Breast epithelium (tissue), 4 donors: ENCODE measurements around the gene GRIN1. TPM values are rescaled to one million over a fixed set of nuclear protein-coding genes. Genes with fewer than 3 reads are reported as not detected.

Source experiments
- DNase-seq, 2 donors: peaks; one replicate each; pipeline ENCODE4 v3.0.0-alpha.2; 2019; ENCODE audit warnings: low spot score in 2 of 2
- H3K27ac ChIP-seq, 2 donors: fragments of 200-600 bp; sonication (generic) in 1 of 2; one replicate each; pipeline ENCODE4 v1.5.1; 2016 to 2019; ENCODE audit warnings: mild to moderate bottlenecking in 1 of 2
- H3K27me3 ChIP-seq, 2 donors: fragments of 200-600 bp; sonication (generic) in 1 of 2; one replicate each; pipeline versions ENCODE4 v1.5.1 to v1.6.0; 2017 to 2019; ENCODE audit warnings: control low read depth in 1 of 2, mild to moderate bottlenecking in 1 of 2
- H3K36me3 ChIP-seq: fragments of 200-600 bp; one replicate; pipeline ENCODE4 v1.5.1; 2019
- H3K4me1 ChIP-seq, 2 donors: fragments of 200-600 bp; sonication (generic); one replicate each; pipeline ENCODE4 v1.5.1; 2016 to 2019; ENCODE audit warnings: control low read depth in 1 of 2
- H3K4me3 ChIP-seq, 3 donors: fragments of 200-600 bp; sonication (generic); 1 replicate in 2 of 3; 2 replicates in 1 of 3; pipeline ENCODE4 v1.5.1; 2016 to 2019; ENCODE audit warnings: mild to moderate bottlenecking in 3 of 3, moderate library complexity in 2 of 3
- H3K9me3 ChIP-seq, 2 donors: fragments of 200-600 bp; sonication (generic) in 1 of 2; one replicate each; pipeline ENCODE4 v1.5.1; 2016 to 2019; ENCODE audit warnings: control low read depth in 1 of 2
- CTCF ChIP-seq, 3 donors: fragments of 450-650 bp; IDR thresholded peaks; one replicate each; pipeline ENCODE4 v1.5.1; 2016 to 2017; ENCODE audit warnings: antibody characterized with exemption in 3 of 3, mild to moderate bottlenecking in 3 of 3, moderate library complexity in 3 of 3
- POLR2A ChIP-seq: fragments of 450-650 bp; IDR thresholded peaks from one replicate; pipeline ENCODE4 v1.6.1; 2016; ENCODE audit warnings: antibody characterized with exemption, mild to moderate bottlenecking, moderate library complexity
- POLR2AphosphoS5 ChIP-seq, 3 donors: sonication (generic); formaldehyde crosslinking; IDR thresholded peaks; one replicate each; pipeline ENCODE4 v1.6.1; 2017; ENCODE audit warnings: antibody characterized with exemption in 3 of 3
- intact Hi-C: fragments of 100-400 bp; cut with DNase I; formaldehyde crosslinking; loops from one replicate; pipeline ENCODE4 v1.15.1; 2023; ENCODE audit warnings: low total_unique reads
- total RNA-seq, 3 donors: library from RNA; depleted of rRNA; stranded (reverse); fragments of >200 nt; gene quantifications; one replicate each; pipeline ENCODE4 v1.1.0, GENCODE V29; 2016

Gene GRIN1
- total RNA-seq: 1 to 10 TPM in 2 of 3 donors, not detected in 1; 1.3 to 1.9 TPM

GRCh38 chr9:137138722-137139467 is at the start of gene GRIN1:
Gene GRIN1, plus strand, starts transcription at chr9:137139154. Its CDS starts 333 bp downstream, at chr9:137139487.
- H3K4me3 ChIP-seq: peak within 1 kb of the TSS in 1 of 3 donors; percentile 49
- intact Hi-C loops: no loop called here
- H3K9me3 ChIP-seq: no peaks in the 10 kb centered on the region
- no peak for DNase-seq
- H3K27ac ChIP-seq: no peak within 1 kb of the TSS
- TF ChIP-seq POLR2A (no peak), POLR2AphosphoS5 (IDR thresholded peaks at IDR 0.05) (no peak)
- no peaks in the 10 kb centered on the region for H3K4me1 ChIP-seq
- peaks cover 6 to 84% of the 10 kb centered on the region in 2 donors for H3K27me3 ChIP-seq
- no peaks in the 10 kb centered on the region for H3K36me3 ChIP-seq

- Histone ChIP-seq H3K36me3 (no peaks in the 10 kb centered on the region), H3K4me3 (peak overlapping the region in 1 of 3 donors; percentile 7)
- no peak for DNase-seq
These were observed 49.6 kb upstream of the GRIN1 start for GRCh38 chr9:137089232-137089947.

GRCh38 chr9:137095664-137096517 is 43.1 kb upstream of the GRIN1 start:
- peaks cover 6% of the 10 kb centered on the region for H3K36me3 ChIP-seq
- no peak overlapping the region for H3K27ac ChIP-seq
- H3K27me3 ChIP-seq: no peaks in the 10 kb centered on the region
- H3K4me1 ChIP-seq: no peaks in the 10 kb centered on the region
- no peaks in the 10 kb centered on the region for H3K9me3 ChIP-seq
- intact Hi-C loops: no loop called here
- TF ChIP-seq POLR2A (no peak), CTCF (IDR thresholded peaks at IDR 0.05) (no peak), POLR2AphosphoS5 (IDR thresholded peaks at IDR 0.05) (no peak)
- no peak for DNase-seq
- no peak overlapping the region for H3K4me3 ChIP-seq

More at GRCh38 chr9:137089232-137089947, 49.6 kb upstream of the GRIN1 start:
- H3K9me3 ChIP-seq: no peaks in the 10 kb centered on the region
- intact Hi-C loops: no loop called here
- TF ChIP-seq POLR2AphosphoS5 (IDR thresholded peaks at IDR 0.05) (no peak), CTCF (IDR thresholded peaks at IDR 0.05) (no peak), POLR2A (no peak)
- H3K27ac ChIP-seq: peak overlapping the region; percentile 80 to 94
- H3K27me3 ChIP-seq: no peaks in the 10 kb centered on the region
- H3K4me1 ChIP-seq: peaks cover 3 to 14% of the 10 kb centered on the region in 2 donors

- DNase-seq: no peak
- TF ChIP-seq CTCF (IDR thresholded peaks at IDR 0.05): no peak
- TF ChIP-seq POLR2AphosphoS5 (IDR thresholded peaks at IDR 0.05): no peak
- TF ChIP-seq POLR2A: no peak
- Histone ChIP-seq H3K9me3 (no peaks in the 10 kb centered on the region), H3K36me3 (peaks cover 6% of the 10 kb centered on the region), H3K27ac (no peak overlapping the region), H3K4me3 (no peak overlapping the region), H3K4me1 (no peaks in the 10 kb centered on the region), H3K27me3 (no peaks in the 10 kb centered on the region)
- intact Hi-C loops: no loop called here
These were observed 42.0 kb upstream of the GRIN1 start for GRCh38 chr9:137096785-137097546.
